Stomach smooth muscle (tissue), 2 donors: ENCODE measurements around the gene CUL5.
"Not testable (repeated sequence)": the region's sequence is repeated elsewhere in the genome, so short reads cannot be mapped to it uniquely, and the experiment has no call there.

Source experiments
- H3K27ac ChIP-seq: one replicate; pipeline ENCODE4 v1.7.0; 2013; ENCODE audit warnings: mild to moderate bottlenecking, low read length, inconsistent platforms
- H3K27me3 ChIP-seq, 2 donors: one replicate each; pipeline ENCODE4 v1.7.0; 2013; ENCODE audit warnings: low read length in 2 of 2; ENCODE audit not compliant: insufficient read depth in 2 of 2, control insufficient read depth in 1 of 2
- H3K36me3 ChIP-seq, 2 donors: one replicate each; pipeline ENCODE4 v1.7.0; 2013; ENCODE audit warnings: low read length in 2 of 2; ENCODE audit not compliant: control insufficient read depth in 2 of 2, insufficient read depth in 2 of 2
- H3K4me1 ChIP-seq: one replicate; pipeline ENCODE4 v1.7.0; 2013; ENCODE audit warnings: low read length; ENCODE audit not compliant: control insufficient read depth, insufficient read depth
- H3K4me3 ChIP-seq, 2 donors: one replicate each; pipeline ENCODE4 v1.7.0; 2013; ENCODE audit warnings: low read length in 2 of 2
- H3K9ac ChIP-seq, 2 donors: one replicate each; pipeline ENCODE4 v1.7.0; 2013; ENCODE audit warnings: low read length in 2 of 2, mild to moderate bottlenecking in 1 of 2
- H3K9me3 ChIP-seq, 2 donors: one replicate each; pipeline ENCODE4 v1.7.0; 2013; ENCODE audit warnings: low read length in 2 of 2; ENCODE audit not compliant: control insufficient read depth in 2 of 2
- donor health status: healthy.
- donor health status: Pancreatic carcinoma.

CUL5 gene

GRCh38 chr11:108025387-108026080 is 16.8 kb downstream of the CUL5 start:
- Histone ChIP-seq H3K9me3 (no peaks in the 10 kb centered on the region), H3K4me3 (peak overlapping the region; percentile 34 to 57), H3K36me3 (no peaks in the 10 kb centered on the region), H3K27ac (peak overlapping the region; percentile 63), H3K9ac (no peak overlapping the region), H3K27me3 (no peaks in the 10 kb centered on the region), H3K4me1 (peaks cover 14% of the 10 kb centered on the region)

GRCh38 chr11:108027057-108027456 is 18.4 kb downstream of the CUL5 start:
- Histone ChIP-seq H3K27ac (no peak overlapping the region), H3K27me3 (no peaks in the 10 kb centered on the region), H3K9ac (no peak overlapping the region), H3K4me3 (no peak overlapping the region), H3K36me3 (no peaks in the 10 kb centered on the region), H3K4me1 (peaks cover 14% of the 10 kb centered on the region), H3K9me3 (no peaks in the 10 kb centered on the region)

- H3K4me3 ChIP-seq, H3K27ac ChIP-seq, H3K9me3 ChIP-seq, H3K27me3 ChIP-seq, H3K36me3 ChIP-seq, H3K9ac ChIP-seq: not testable (repeated sequence)
- peaks cover 14% of the 10 kb centered on the region for H3K4me1 ChIP-seq
These were observed 20.2 kb downstream of the CUL5 start for GRCh38 chr11:108028822-108029441.

GRCh38 chr11:108031604-108032003 is 22.9 kb downstream of the CUL5 start:
- H3K36me3 ChIP-seq: peaks cover 8 to 12% of the 10 kb centered on the region in 2 donors
- not testable (repeated sequence) for H3K27ac ChIP-seq, H3K27me3 ChIP-seq

GRCh38 chr11:108032800-108033199 is 24.1 kb downstream of the CUL5 start:
- Histone ChIP-seq H3K36me3 (peaks cover 8 to 12% of the 10 kb centered on the region in 2 donors), H3K4me1 (peaks cover 15% of the 10 kb centered on the region), H3K27me3 (no peaks in the 10 kb centered on the region), H3K9me3 (no peaks in the 10 kb centered on the region), H3K27ac (no peak overlapping the region), H3K9ac (no peak overlapping the region), H3K4me3 (no peak overlapping the region)

More at GRCh38 chr11:108031604-108032003, 22.9 kb downstream of the CUL5 start:
- not testable (repeated sequence) for H3K9ac ChIP-seq, H3K4me1 ChIP-seq, H3K9me3 ChIP-seq, H3K4me3 ChIP-seq

- no peak overlapping the region for H3K9ac ChIP-seq
- H3K27ac ChIP-seq: no peak overlapping the region
- H3K9me3 ChIP-seq: no peaks in the 10 kb centered on the region
- no peaks in the 10 kb centered on the region for H3K27me3 ChIP-seq
- H3K4me1 ChIP-seq: peaks cover 15% of the 10 kb centered on the region
- no peak overlapping the region for H3K4me3 ChIP-seq
- H3K36me3 ChIP-seq: peaks cover 8 to 12% of the 10 kb centered on the region in 2 donors
These were observed 25.3 kb downstream of the CUL5 start for GRCh38 chr11:108034034-108034433.

GRCh38 chr11:108034952-108035351 is 26.3 kb downstream of the CUL5 start:
- Histone ChIP-seq H3K36me3 (peaks cover 8 to 12% of the 10 kb centered on the region in 2 donors), H3K4me3 (no peak overlapping the region), H3K27me3 (no peaks in the 10 kb centered on the region), H3K9ac (no peak overlapping the region), H3K27ac (no peak overlapping the region), H3K4me1 (peaks cover 15% of the 10 kb centered on the region), H3K9me3 (no peaks in the 10 kb centered on the region)

GRCh38 chr11:108035690-108036089 is 27.0 kb downstream of the CUL5 start:
- H3K9me3 ChIP-seq: no peaks in the 10 kb centered on the region

GRCh38 chr11:108037211-108037610 is 28.5 kb downstream of the CUL5 start:
- Histone ChIP-seq H3K9me3 (no peaks in the 10 kb centered on the region), H3K27me3 (no peaks in the 10 kb centered on the region), H3K4me3 (no peak overlapping the region), H3K4me1 (peaks cover 15% of the 10 kb centered on the region), H3K27ac (no peak overlapping the region), H3K9ac (no peak overlapping the region), H3K36me3 (peaks cover 8 to 12% of the 10 kb centered on the region in 2 donors)

More at GRCh38 chr11:108035690-108036089, 27.0 kb downstream of the CUL5 start:
- H3K27ac ChIP-seq: no peak overlapping the region
- no peaks in the 10 kb centered on the region for H3K27me3 ChIP-seq
- H3K36me3 ChIP-seq: peaks cover 8 to 12% of the 10 kb centered on the region in 2 donors
- H3K9ac ChIP-seq: no peak overlapping the region
- H3K4me1 ChIP-seq: peaks cover 15% of the 10 kb centered on the region
- H3K4me3 ChIP-seq: no peak overlapping the region

GRCh38 chr11:108037636-108038035 is 28.9 kb downstream of the CUL5 start:
- Histone ChIP-seq H3K36me3 (peaks cover 8 to 12% of the 10 kb centered on the region in 2 donors), H3K27me3 (no peaks in the 10 kb centered on the region), H3K27ac (no peak overlapping the region), H3K4me3 (no peak overlapping the region), H3K9me3 (no peaks in the 10 kb centered on the region), H3K9ac (no peak overlapping the region), H3K4me1 (peaks cover 15% of the 10 kb centered on the region)

- no peaks in the 10 kb centered on the region for H3K27me3 ChIP-seq
- no peak overlapping the region for H3K4me3 ChIP-seq
- H3K36me3 ChIP-seq: peaks cover 6 to 30% of the 10 kb centered on the region in 2 donors
- H3K27ac ChIP-seq: no peak overlapping the region
- H3K9ac ChIP-seq: no peak overlapping the region
- H3K9me3 ChIP-seq: no peaks in the 10 kb centered on the region
- no peaks in the 10 kb centered on the region for H3K4me1 ChIP-seq
These were observed 39.6 kb downstream of the CUL5 start for GRCh38 chr11:108048269-108048668.
